Thyroid gland (tissue), 4 donors: ENCODE measurements around the gene RIPOR2.

ENCODE experiments used
- CTCF ChIP-seq, 6 experiments: fragments of 200-600 bp in 3 of 6; fragments of 450-650 bp in 3 of 6; sonication (generic) in 3 of 6; IDR thresholded peaks; one replicate each; pipeline ENCODE4 v1.5.1; 2016 to 2019; ENCODE audit warnings: antibody characterized with exemption in 6 of 6, mild to moderate bottlenecking in 2 of 6, inconsistent platforms in 1 of 6, moderate library complexity in 1 of 6
- POLR2A ChIP-seq, 2 donors: fragments of 450-650 bp; IDR thresholded peaks; one replicate each; pipeline ENCODE4 v1.6.1; 2017; ENCODE audit warnings: antibody characterized with exemption in 2 of 2, mild to moderate bottlenecking in 2 of 2, moderate library complexity in 1 of 2

GRCh38 chr6:24856246-24856599 lies 79.5 kb downstream of the RIPOR2 start:
- TF ChIP-seq POLR2A (IDR thresholded peaks at IDR 0.05) (no peak), CTCF (IDR thresholded peaks at IDR 0.05) (peak in 1 of 6 experiments; percentile 0)
